SK-N-SH (cell line): ENCODE results near the gene FOXN4. TPM values are rescaled to one million over a fixed set of nuclear protein-coding genes. Genes with fewer than 3 reads are reported as not detected.

Source experiments
- CTCF ChIA-PET: fragments of 300-600, 350-600 bp; formaldehyde crosslinking; extraction: SDS; loops from one replicate; lab custom pipeline; 2021; lab: Yijun Ruan, JAX
- POLR2A ChIA-PET: fragments of 350-600 bp; sonication (Branson Sonifier 250); formaldehyde crosslinking; extraction: SDS; loops from one replicate; lab custom pipeline; 2020; ENCODE audit warnings: antibody characterized with exemption, inconsistent platforms; lab: Yijun Ruan, JAX
- DNase-seq: peaks from one replicate; pipeline ENCODE4 v3.0.0; 2012
- H2AFZ ChIP-seq: fragments of 200-600 bp; sonication (generic); 2 replicates; pipeline ENCODE4 v1.8.1; 2016; ENCODE audit warnings: antibody characterized with exemption, mild to moderate bottlenecking, low read depth
- H3F3A ChIP-seq: fragments of 200-600 bp; sonication (generic); replicated peaks from 2 replicates; pipeline ENCODE3; 2016; ENCODE audit warnings: antibody characterized with exemption, mild to moderate bottlenecking; ENCODE audit not compliant: insufficient read depth
- H3K27ac ChIP-seq, 2 experiments: fragments of 200-500 bp in 1 of 2; fragments of 200-600 bp in 1 of 2; sonication (Bioruptor generic) in 1 of 2; sonication (generic), shearing (Covaris generic) in 1 of 2; 2 replicates each; pipeline versions ENCODE4 v1.5.1 to v1.6.1; 2014 to 2016; ENCODE audit warnings: low read depth in 2 of 2, inconsistent platforms in 1 of 2, low read length in 1 of 2, mild to moderate bottlenecking in 1 of 2, mixed read lengths in 1 of 2
- H3K27me3 ChIP-seq: fragments of 200-600 bp; sonication (generic), shearing (Covaris generic); 2 replicates; pipeline ENCODE4 v1.6.1; 2016; ENCODE audit warnings: mixed run types; ENCODE audit not compliant: insufficient read depth
- H3K36me3 ChIP-seq, 2 experiments: fragments of 200-500 bp in 1 of 2; fragments of 200-600 bp in 1 of 2; sonication (Bioruptor generic) in 1 of 2; sonication (generic) in 1 of 2; replicated peaks in 1 of 2; 2 replicates each; pipeline versions ENCODE3 to v1.5.1; 2014 to 2016; ENCODE audit warnings: low read length in 1 of 2, mild to moderate bottlenecking in 1 of 2; ENCODE audit not compliant: insufficient read depth in 2 of 2, control insufficient read depth in 1 of 2
- H3K4me1 ChIP-seq, 2 experiments: fragments of 200-500 bp in 1 of 2; fragments of 200-600 bp in 1 of 2; sonication (Bioruptor generic) in 1 of 2; sonication (generic), shearing (Covaris generic) in 1 of 2; 2 replicates each; pipeline versions ENCODE4 v1.5.1 to v1.6.1; 2014 to 2016; ENCODE audit warnings: low read depth in 1 of 2, low read length in 1 of 2, mixed run types in 1 of 2; ENCODE audit not compliant: insufficient read depth in 2 of 2, control insufficient read depth in 1 of 2
- H3K4me2 ChIP-seq: fragments of 200-600 bp; sonication (generic), shearing (Covaris generic); 2 replicates; pipeline ENCODE4 v1.6.1; 2017; ENCODE audit warnings: mixed run types
- H3K4me3 ChIP-seq, 2 experiments: fragments of 200-500 bp in 1 of 2; fragments of 200-600 bp in 1 of 2; sonication (Bioruptor generic) in 1 of 2; sonication (generic), shearing (Covaris generic) in 1 of 2; 2 replicates each; pipeline versions ENCODE4 v1.5.1 to v1.8.1; 2014 to 2016; ENCODE audit warnings: low read depth in 2 of 2, inconsistent platforms in 1 of 2, low read length in 1 of 2, mild to moderate bottlenecking in 1 of 2, mixed read lengths in 1 of 2, moderate library complexity in 1 of 2
- H3K79me2 ChIP-seq: fragments of 200-600 bp; sonication (generic); 2 replicates; pipeline ENCODE4 v1.8.1; 2017; ENCODE audit warnings: mild to moderate bottlenecking; ENCODE audit not compliant: insufficient read depth
- H3K9ac ChIP-seq: fragments of 200-600 bp; sonication (generic); 2 replicates; pipeline ENCODE4 v1.6.1; 2017; ENCODE audit warnings: mixed run types
- H3K9me2 ChIP-seq: fragments of 200-600 bp; sonication (generic); 2 replicates; pipeline ENCODE4 v1.6.1; 2017; ENCODE audit warnings: mixed run types
- H3K9me3 ChIP-seq: fragments of 200-600 bp; sonication (generic); 2 replicates; pipeline ENCODE4 v1.6.1; 2017; ENCODE audit warnings: mixed run types, mild to moderate bottlenecking, moderate library complexity
- H4K20me1 ChIP-seq: fragments of 200-600 bp; sonication (generic); 2 replicates; pipeline ENCODE4 v1.6.1; 2017; ENCODE audit warnings: mild to moderate bottlenecking, mixed run types; ENCODE audit not compliant: insufficient read depth
- CHD2 ChIP-seq: fragments of 150-350 bp; IDR thresholded peaks from 2 replicates; pipeline ENCODE4 v1.6.1; 2018; ENCODE audit warnings: low read length; ENCODE audit not compliant: partially characterized antibody
- ELF1 ChIP-seq: IDR thresholded peaks from 2 replicates; pipeline ENCODE4 v1.4.0; 2012
- EZH2phosphoT487 ChIP-seq: fragments of 200-600 bp; sonication (generic); IDR thresholded peaks from 2 replicates; pipeline ENCODE4 v1.6.1; 2017; ENCODE audit warnings: low read depth, mixed run types, mild to moderate bottlenecking, antibody characterized with exemption, moderate library complexity, borderline replicate concordance
- FOXJ3 ChIP-seq: sonication (generic); formaldehyde crosslinking; IDR thresholded peaks from 2 replicates; pipeline ENCODE4 v1.5.1; 2020; ENCODE audit warnings: mild to moderate bottlenecking, missing genetic modification reagents
- FOXM1 ChIP-seq: IDR thresholded peaks from 2 replicates; pipeline ENCODE4 v1.4.0; 2012; ENCODE audit warnings: low read depth, mild to moderate bottlenecking
- GABPA ChIP-seq: IDR thresholded peaks from 2 replicates; pipeline ENCODE4 v1.4.0; 2012; ENCODE audit warnings: low read depth, mild to moderate bottlenecking
- JUND ChIP-seq: IDR thresholded peaks from 2 replicates; pipeline ENCODE4 v1.4.0; 2012
- MEF2A ChIP-seq: IDR thresholded peaks from 2 replicates; pipeline ENCODE4 v1.4.0; 2012; ENCODE audit warnings: low read depth, borderline replicate concordance
- MXI1 ChIP-seq: IDR thresholded peaks from 2 replicates; pipeline ENCODE4 v1.6.1; 2012; ENCODE audit warnings: mild to moderate bottlenecking, low read depth, low read length, improper control_type of control experiment
- NFIC ChIP-seq: IDR thresholded peaks from 2 replicates; pipeline ENCODE4 v1.4.0; 2012; ENCODE audit warnings: borderline replicate concordance
- RCOR1 ChIP-seq: fragments of 150-350 bp; IDR thresholded peaks from 2 replicates; pipeline ENCODE4 v1.6.1; 2017; ENCODE audit warnings: antibody characterized with exemption, low read length
- RXRA ChIP-seq: IDR thresholded peaks from 2 replicates; pipeline ENCODE4 v1.4.0; 2012; ENCODE audit warnings: low read depth, mild to moderate bottlenecking, borderline replicate concordance
- SIN3A ChIP-seq: IDR thresholded peaks from 2 replicates; pipeline ENCODE4 v1.6.1; 2012; ENCODE audit warnings: low read depth, mild to moderate bottlenecking, low read length, moderate library complexity, borderline replicate concordance
- TAF1 ChIP-seq: IDR thresholded peaks from 2 replicates; pipeline ENCODE4 v1.6.1; 2012; ENCODE audit warnings: low read depth, mild to moderate bottlenecking, low read length, moderate library complexity, borderline replicate concordance
- TCF12 ChIP-seq: IDR thresholded peaks from 2 replicates; pipeline ENCODE4 v1.4.0; 2012
- WGBS: methylation state at CpG from one replicate; pipeline ENCODE4 v1.1.6; 2017; ENCODE audit warnings: low lambda C conversion rate; 5-methylcytosine and 5-hydroxymethylcytosine counted together
- polyA plus RNA-seq, 3 experiments: library from polyadenylated mRNA; depleted of rRNA; stranded (reverse); fragments of >200 nt; gene quantifications; 2 replicates each; pipeline ENCODE4 v1.2.3, GENCODE V29; 2012
- TF ChIP-seq, protein P1 (sequence below): fragments of 150-350 bp; IDR thresholded peaks from 2 replicates; pipeline ENCODE4 v1.6.1; 2016; ENCODE audit warnings: mild to moderate bottlenecking, low read depth, low read length
- TF ChIP-seq, protein P2 (sequence below): IDR thresholded peaks from 2 replicates; pipeline ENCODE4 v1.6.1; 2012; ENCODE audit warnings: mild to moderate bottlenecking, low read depth, low read length, moderate library complexity
- TF ChIP-seq, protein P3 (sequence below): IDR thresholded peaks from 2 replicates; pipeline ENCODE4 v1.4.0; 2012; ENCODE audit warnings: low read depth, borderline replicate concordance
- TF ChIP-seq, protein P4 (sequence below): IDR thresholded peaks from 2 replicates; pipeline ENCODE4 v1.4.0; 2012; ENCODE audit warnings: low read depth, borderline replicate concordance
- TF ChIP-seq, protein P5 (sequence below): fragments of 150-350 bp; IDR thresholded peaks from 2 replicates; pipeline ENCODE4 v1.6.1; 2017; ENCODE audit warnings: antibody characterized with exemption, low read length, low read depth, borderline replicate concordance

FOXN4 gene
- polyA plus RNA-seq, 1 of the 3 experiments (the other 2 are of a cell fraction) = 0.10 TPM

DNA sequence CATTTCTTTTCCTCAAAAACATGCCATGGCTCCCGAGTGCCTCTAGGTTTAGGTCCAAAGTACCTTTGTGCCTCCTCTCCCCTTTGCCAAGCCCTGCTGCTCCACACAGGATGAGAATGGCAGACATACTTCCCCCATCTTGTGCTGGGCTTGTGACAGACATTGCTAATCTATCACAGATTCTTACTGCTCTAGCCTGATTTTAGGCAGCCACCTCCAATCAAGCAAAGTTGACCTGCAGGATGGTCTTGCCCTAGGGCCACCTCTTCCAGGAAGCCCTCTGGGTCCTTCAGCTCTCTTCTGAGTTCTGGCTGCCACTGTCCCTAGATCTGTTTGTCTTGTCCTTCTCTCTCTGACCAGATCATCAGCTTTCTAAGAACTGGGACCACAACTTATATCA is 20.5 kb downstream of the FOXN4 start:
- CTCF ChIA-PET = no interaction called here
- Histone ChIP-seq H3K27ac (no peak overlapping the region), H3K4me2 (no peak overlapping the region), H3K4me1 (peaks cover 0 to 22% of the 10 kb centered on the region in 2 experiments; a peak in 1 of 4 replicates), H4K20me1 (no peaks in the 10 kb centered on the region), H3K4me3 (no peak overlapping the region), H3K9ac (no peak overlapping the region), H3F3A (no peaks in the 10 kb centered on the region), H3K79me2 (no peaks in the 10 kb centered on the region), H2AFZ (no peak overlapping the region), H3K9me2 (no peaks in the 10 kb centered on the region), H3K27me3 (no peaks in the 10 kb centered on the region), H3K9me3 (no peaks in the 10 kb centered on the region), H3K36me3 (no peaks in the 10 kb centered on the region)
- POLR2A ChIA-PET = no interaction called here
- WGBS = 56% methylated on average over 1 of the region's 1 CpG
- TF ChIP-seq RXRA = no peak
- no peak for TF ChIP-seq FOXJ3 (CRISPR knock-in tag)
- TF ChIP-seq NFIC = no peak
- TF ChIP-seq, protein P1, sequence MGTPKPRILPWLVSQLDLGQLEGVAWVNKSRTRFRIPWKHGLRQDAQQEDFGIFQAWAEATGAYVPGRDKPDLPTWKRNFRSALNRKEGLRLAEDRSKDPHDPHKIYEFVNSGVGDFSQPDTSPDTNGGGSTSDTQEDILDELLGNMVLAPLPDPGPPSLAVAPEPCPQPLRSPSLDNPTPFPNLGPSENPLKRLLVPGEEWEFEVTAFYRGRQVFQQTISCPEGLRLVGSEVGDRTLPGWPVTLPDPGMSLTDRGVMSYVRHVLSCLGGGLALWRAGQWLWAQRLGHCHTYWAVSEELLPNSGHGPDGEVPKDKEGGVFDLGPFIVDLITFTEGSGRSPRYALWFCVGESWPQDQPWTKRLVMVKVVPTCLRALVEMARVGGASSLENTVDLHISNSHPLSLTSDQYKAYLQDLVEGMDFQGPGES = no peak
- no peak for TF ChIP-seq TCF12
- no peak for TF ChIP-seq SIN3A
- TF ChIP-seq, protein P2, sequence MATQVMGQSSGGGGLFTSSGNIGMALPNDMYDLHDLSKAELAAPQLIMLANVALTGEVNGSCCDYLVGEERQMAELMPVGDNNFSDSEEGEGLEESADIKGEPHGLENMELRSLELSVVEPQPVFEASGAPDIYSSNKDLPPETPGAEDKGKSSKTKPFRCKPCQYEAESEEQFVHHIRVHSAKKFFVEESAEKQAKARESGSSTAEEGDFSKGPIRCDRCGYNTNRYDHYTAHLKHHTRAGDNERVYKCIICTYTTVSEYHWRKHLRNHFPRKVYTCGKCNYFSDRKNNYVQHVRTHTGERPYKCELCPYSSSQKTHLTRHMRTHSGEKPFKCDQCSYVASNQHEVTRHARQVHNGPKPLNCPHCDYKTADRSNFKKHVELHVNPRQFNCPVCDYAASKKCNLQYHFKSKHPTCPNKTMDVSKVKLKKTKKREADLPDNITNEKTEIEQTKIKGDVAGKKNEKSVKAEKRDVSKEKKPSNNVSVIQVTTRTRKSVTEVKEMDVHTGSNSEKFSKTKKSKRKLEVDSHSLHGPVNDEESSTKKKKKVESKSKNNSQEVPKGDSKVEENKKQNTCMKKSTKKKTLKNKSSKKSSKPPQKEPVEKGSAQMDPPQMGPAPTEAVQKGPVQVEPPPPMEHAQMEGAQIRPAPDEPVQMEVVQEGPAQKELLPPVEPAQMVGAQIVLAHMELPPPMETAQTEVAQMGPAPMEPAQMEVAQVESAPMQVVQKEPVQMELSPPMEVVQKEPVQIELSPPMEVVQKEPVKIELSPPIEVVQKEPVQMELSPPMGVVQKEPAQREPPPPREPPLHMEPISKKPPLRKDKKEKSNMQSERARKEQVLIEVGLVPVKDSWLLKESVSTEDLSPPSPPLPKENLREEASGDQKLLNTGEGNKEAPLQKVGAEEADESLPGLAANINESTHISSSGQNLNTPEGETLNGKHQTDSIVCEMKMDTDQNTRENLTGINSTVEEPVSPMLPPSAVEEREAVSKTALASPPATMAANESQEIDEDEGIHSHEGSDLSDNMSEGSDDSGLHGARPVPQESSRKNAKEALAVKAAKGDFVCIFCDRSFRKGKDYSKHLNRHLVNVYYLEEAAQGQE = no peak
- no peak for TF ChIP-seq FOXM1
- TF ChIP-seq CHD2 = no peak
- no peak for TF ChIP-seq JUND
- no peak for DNase-seq

DNA sequence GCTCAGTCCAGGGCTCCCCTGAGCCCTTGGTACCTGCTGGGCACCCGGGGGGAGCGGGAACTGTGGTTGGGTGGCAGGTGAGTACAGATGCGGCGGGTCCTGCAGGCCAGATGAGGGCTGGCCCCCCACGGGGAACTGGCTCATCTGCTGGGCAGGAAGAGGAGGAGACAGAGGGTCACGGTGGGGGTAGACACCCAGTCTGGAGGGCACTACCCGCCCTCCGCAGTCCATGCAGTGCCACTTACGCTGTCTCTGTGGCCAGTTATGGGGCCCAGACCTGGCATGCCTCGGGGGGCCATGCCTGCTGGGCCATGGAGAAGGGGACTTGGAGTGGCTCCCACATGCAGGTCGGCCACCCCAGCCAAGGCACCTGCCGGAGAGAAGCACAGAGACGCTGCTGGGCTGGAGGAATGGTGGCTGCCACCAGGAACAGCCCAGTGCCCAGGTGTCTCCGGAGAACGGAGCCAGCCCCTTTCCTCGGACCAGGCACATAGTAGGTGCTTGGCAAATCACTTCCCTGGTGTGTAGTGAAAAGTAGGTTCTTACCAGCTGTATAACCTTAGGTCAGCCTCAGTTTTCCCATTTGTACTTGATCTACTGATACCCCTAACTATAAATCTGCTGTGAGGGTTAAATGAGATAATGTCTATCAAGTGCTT is 21.1 kb downstream of the FOXN4 start:
- ChIA-PET CTCF (no interaction called here), POLR2A (no interaction called here)
- H3K36me3 ChIP-seq = no peaks in the 10 kb centered on the region
- H3F3A ChIP-seq = no peaks in the 10 kb centered on the region
- no peaks in the 10 kb centered on the region for H3K9me2 ChIP-seq
- no peak overlapping the region for H3K4me3 ChIP-seq
- no peak for DNase-seq
- H3K79me2 ChIP-seq = no peaks in the 10 kb centered on the region
- no peak overlapping the region for H2AFZ ChIP-seq
- no peak overlapping the region for H3K9ac ChIP-seq
- H3K27ac ChIP-seq = no peak overlapping the region
- H4K20me1 ChIP-seq = no peaks in the 10 kb centered on the region
- H3K27me3 ChIP-seq = no peaks in the 10 kb centered on the region
- H3K4me2 ChIP-seq = no peak overlapping the region
- peaks cover 0 to 22% of the 10 kb centered on the region in 2 experiments; a peak in 1 of 4 replicates for H3K4me1 ChIP-seq
- 74% methylated on average over 13 of the region's 16 CpGs for WGBS
- no peaks in the 10 kb centered on the region for H3K9me3 ChIP-seq
- no peak for TF ChIP-seq EZH2phosphoT487
- TF ChIP-seq CHD2 = no peak
- TF ChIP-seq, protein P3, sequence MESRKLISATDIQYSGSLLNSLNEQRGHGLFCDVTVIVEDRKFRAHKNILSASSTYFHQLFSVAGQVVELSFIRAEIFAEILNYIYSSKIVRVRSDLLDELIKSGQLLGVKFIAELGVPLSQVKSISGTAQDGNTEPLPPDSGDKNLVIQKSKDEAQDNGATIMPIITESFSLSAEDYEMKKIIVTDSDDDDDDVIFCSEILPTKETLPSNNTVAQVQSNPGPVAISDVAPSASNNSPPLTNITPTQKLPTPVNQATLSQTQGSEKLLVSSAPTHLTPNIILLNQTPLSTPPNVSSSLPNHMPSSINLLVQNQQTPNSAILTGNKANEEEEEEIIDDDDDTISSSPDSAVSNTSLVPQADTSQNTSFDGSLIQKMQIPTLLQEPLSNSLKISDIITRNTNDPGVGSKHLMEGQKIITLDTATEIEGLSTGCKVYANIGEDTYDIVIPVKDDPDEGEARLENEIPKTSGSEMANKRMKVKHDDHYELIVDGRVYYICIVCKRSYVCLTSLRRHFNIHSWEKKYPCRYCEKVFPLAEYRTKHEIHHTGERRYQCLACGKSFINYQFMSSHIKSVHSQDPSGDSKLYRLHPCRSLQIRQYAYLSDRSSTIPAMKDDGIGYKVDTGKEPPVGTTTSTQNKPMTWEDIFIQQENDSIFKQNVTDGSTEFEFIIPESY = no peak
- no peak for TF ChIP-seq MXI1
- no peak for TF ChIP-seq FOXM1
- TF ChIP-seq, protein P4, sequence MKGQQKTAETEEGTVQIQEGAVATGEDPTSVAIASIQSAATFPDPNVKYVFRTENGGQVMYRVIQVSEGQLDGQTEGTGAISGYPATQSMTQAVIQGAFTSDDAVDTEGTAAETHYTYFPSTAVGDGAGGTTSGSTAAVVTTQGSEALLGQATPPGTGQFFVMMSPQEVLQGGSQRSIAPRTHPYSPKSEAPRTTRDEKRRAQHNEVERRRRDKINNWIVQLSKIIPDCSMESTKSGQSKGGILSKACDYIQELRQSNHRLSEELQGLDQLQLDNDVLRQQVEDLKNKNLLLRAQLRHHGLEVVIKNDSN = no peak
- TF ChIP-seq, protein P5, sequence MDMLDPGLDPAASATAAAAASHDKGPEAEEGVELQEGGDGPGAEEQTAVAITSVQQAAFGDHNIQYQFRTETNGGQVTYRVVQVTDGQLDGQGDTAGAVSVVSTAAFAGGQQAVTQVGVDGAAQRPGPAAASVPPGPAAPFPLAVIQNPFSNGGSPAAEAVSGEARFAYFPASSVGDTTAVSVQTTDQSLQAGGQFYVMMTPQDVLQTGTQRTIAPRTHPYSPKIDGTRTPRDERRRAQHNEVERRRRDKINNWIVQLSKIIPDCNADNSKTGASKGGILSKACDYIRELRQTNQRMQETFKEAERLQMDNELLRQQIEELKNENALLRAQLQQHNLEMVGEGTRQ = no peak
- no peak for TF ChIP-seq TAF1
- no peak for TF ChIP-seq ELF1
- TF ChIP-seq GABPA = no peak
- no peak for TF ChIP-seq RCOR1
- no peak for TF ChIP-seq MEF2A
